H54 (cell line): ENCODE results near the gene USP37.
"Not testable (repeated sequence)": the region's sequence is repeated elsewhere in the genome, so short reads cannot be mapped to it uniquely, and the experiment has no call there.

Experiments
- DNase-seq: peaks from one replicate; pipeline ENCODE4 v3.0.0; 2011; ENCODE audit warnings: low spot score, mixed read lengths; ENCODE audit not compliant: insufficient read length
- FAIRE-seq: peaks from 3 replicates; lab custom pipeline; 2011; peaks lifted over from hg19 to GRCh38; lab: Jason Lieb, UNC
- POLR2A ChIP-seq: IDR thresholded peaks from 2 replicates; pipeline ENCODE4 v1.6.1; 2011; ENCODE audit warnings: low read depth, mild to moderate bottlenecking, low read length

The USP37 gene

DNA sequence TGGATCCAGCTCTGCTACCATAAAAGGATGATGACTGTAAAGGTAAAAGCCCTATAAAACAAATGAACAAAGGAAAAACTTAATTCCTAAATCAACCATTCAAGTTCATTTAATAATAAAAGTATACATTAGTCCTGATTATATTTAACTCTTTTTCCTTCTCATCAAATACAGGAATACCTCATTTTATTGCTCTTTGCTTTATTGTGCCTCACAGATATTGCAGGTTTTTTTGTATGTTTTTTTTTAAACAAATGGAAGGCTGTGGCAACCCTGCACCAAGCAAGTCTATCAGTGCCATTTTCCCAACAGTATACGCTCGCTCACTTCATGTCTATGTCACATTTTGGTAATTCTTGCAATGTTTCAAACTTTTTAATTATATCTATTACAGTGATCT, 38.2 kb downstream of the USP37 start:
- TF ChIP-seq POLR2A: no peak
- no peak for FAIRE-seq
- DNase-seq: no peak

DNA sequence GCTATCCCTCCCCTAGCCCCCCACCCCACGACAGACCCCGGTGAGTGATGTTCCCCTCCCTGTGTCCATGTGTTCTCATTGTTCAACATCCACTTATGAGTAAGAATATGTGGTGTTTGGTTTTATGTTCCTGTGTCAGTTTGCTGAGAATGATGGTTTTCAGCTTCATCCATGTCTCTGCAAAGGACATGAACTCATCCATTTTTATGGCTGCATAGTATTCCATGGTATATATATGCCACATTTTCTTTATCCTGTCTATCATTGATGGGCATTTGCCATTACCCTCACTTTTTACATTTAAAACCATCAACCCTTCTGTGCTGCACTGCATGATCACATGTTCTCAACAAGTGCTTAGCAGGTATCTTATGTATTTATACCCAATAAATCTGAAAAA, 39.7 kb downstream of the USP37 start:
- FAIRE-seq, DNase-seq: not testable (repeated sequence)

DNA sequence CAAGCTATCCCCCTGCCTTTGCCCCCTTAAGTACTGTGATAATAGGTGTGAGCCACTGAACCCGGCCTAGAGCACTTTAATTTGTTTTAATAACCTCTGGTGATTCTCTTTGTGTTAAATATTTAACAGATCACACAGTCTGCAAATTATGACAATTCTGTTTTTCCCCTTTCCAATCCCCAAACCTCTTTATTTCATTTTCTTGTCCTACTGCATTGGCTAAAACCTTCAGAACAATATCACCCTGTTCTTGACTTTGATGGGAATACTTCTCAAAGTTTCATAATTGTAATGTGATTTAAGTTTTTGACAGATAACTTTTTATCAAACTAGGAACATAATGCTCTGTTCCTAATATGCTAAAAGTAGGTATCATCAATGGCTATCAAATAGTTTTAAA, 44.5 kb downstream of the USP37 start:
- no peak for TF ChIP-seq POLR2A
- DNase-seq (no peak), FAIRE-seq (no peak)

DNA sequence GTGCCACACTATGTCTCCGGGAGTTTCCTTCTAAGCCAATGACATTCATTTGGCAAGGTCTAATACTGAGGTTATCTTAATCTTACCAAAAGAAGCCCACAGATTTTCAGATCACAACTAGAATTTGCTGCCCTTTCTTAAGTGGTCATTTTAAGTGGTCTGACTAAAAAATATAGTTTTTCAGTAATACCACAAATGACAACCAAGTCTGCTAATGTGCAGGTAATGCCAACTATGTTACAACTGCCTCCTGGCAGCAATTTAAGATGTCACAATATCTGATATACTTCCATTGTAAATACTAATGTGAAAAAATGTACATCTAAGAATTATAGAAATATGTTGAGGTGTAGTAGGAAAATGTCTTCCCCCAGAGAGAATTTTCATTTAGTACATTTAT, 49.3 kb downstream of the USP37 start:
- DNase-seq (no peak), FAIRE-seq (no peak)
- TF ChIP-seq POLR2A: no peak

DNA sequence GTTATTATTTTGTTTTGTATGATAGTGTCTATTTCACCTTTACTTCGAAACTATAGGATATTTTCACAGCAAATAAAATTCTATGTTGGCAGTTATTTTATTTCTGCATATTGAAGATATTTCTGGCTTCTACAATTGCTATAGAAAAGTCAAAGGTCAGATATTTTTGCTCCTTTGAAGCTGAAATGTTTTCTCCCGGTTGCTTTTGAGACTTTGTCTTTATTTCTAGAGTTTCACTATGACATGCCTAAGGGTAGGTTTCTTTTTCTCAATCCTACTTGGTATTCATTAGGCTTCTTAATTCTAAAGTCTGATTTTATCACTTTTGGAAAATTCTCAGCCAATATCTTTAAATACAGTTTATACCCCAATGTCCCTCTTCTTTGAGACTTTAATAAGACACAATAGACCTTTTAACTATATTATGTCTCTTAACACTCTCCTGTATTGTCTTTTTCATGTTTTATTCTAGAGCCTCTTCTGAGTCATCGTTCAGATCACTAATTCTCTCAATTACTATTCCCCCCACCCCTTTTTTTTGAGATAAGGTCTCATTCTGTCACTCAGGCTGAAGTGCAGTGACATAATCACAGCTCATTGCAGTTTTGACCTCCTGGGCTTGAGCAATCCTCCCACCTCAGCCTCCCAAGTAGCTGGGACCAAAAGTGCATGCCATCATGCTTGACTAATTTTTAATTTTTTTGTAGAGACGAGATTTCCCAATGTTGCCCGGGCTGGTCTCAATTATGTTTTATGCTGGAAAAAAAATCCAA, 50.5 kb downstream of the USP37 start:
- no peak for DNase-seq
- FAIRE-seq: no peak
- TF ChIP-seq POLR2A: no peak

DNA sequence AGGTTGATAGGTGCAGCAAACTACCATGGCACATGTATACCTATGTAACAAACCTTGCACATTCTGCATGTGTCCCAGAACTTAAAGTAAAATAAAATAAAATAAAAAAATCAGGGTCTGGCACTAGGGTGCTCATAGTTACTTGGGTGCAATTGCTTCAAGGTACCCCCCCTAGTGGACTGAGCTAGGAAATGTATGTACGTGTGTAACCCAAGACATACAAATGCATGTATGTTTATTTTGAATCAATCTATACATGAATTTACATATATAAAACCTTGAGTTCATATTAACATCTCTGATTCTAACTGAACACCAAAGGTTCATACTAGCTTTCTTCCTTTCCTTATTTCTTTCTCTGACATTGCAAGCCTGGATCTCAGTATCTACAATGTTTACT, 51.5 kb downstream of the USP37 start:
- FAIRE-seq (no peak), DNase-seq (no peak)
- TF ChIP-seq POLR2A: no peak

DNA sequence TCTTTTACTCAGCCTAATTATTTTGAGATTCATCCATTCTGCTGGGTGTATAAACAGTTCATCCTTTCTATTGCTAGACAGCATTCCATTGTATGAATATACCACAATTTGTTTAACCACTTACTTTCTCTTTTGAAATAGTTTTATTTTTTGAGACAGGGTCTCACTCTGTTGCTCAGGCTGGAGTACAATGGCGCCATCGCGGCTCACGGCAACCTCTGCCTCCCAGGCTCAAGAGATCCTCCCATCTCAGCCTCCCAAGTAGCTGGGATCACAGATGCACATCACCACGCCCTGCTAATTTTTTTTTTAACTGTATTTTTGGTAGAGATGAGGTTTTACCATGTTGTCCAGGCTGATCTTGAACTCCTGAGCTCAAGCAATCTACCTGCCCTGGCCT, 54.5 kb downstream of the USP37 start:
- no peak for FAIRE-seq
- TF ChIP-seq POLR2A: no peak
- DNase-seq: no peak

DNA sequence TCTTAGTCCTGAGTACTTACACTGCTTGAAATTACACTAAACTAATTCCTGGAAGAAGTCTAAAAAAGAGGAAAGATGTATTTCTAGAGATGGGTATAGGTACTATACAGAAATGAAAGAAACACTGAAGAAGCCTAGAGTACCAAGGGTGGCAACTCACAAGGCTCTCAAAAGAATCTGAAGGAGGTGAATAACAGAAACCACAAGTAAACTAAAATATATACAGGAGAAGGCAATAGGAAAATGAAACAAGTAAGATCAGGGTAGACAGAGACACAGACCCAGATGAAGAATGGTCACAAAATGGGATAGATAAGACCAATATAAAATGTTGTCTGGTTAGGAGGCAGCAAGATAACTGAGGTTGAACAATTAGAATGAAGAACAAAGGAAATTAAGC, 59.9 kb downstream of the USP37 start:
- peak; percentile 30 for FAIRE-seq
- DNase-seq: no peak
- no peak for TF ChIP-seq POLR2A

DNA sequence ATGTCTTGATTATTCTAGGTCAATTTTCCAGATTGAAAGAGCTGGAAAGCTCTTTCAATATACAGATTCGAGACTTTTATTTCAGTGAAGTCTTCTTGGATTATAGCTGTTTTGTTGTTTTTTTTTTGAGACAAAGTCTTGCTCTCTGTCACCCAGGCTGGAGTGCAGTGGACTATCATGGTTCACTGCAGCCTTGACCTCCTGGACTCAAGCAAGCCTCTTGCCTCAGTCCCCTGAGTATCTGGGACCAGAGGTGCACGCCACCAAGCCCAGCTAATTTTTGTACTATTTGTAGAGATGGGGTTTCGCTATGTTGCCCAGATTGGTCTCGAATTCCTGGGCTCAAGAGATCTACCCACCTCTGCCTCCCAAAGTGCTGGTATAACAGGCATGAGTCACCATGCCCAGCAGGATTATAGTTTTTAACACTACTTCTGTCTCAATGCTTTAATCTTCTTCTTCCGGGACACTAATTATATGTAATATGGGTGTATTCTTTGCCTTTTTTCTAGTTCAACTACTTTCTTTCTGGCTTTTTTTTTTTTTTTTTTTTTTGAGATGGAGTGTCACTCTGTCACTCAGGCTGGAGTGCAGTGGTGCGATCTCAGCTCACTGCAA, 62.3 kb downstream of the USP37 start:
- no peak for TF ChIP-seq POLR2A
- no peak for FAIRE-seq

DNA sequence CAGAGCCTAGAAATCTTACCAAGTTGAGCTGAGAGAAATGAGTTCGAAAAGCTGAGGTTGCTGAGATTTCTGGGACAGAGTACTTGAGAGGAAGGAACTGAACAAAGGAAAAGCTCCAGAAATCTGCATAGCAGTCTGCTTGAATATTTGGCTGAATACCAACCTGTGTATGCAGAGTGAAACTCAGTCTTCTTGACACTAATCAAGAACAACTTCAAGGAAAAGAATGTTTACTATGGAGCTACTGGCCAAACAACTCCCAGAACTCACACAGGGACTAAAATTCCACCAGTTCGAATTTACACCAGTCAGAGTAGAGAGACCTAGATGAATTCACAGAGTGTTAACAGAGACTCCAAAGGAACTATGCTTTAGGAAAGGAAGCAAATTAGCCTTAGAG, 66.5 kb downstream of the USP37 start:
- TF ChIP-seq POLR2A: no peak
- DNase-seq (no peak), FAIRE-seq (no peak)

More for the DNA sequence above, 62.3 kb downstream of the USP37 start:
- no peak for DNase-seq

DNA sequence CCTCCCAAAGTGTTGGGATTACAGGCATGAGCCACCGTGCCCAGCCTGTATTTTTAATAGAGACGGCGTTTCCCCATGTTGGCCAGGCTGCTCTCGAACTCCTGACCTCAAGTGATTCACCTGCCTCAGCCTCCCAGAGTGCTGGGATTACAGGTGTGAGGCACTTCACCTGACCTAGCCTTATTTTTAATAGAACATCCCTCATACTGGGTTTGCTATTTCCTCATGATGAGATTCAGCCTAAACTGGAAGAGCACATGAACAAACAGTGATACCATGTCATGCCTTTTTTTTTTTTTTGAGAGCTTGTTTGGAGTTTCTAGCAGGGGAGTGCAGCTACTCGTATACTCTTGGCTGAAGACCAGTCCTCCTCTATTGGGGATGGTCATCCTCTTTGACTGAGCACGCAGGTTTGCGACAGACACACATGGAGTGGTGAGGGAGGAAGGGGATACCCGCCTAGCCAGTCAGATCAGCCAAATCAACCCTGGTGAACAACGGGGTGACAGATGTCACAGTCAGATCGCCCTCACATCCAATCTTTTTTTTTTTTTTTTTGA, 67.6 kb downstream of the USP37 start:
- FAIRE-seq (no peak), DNase-seq (no peak)
- no peak for TF ChIP-seq POLR2A

DNA sequence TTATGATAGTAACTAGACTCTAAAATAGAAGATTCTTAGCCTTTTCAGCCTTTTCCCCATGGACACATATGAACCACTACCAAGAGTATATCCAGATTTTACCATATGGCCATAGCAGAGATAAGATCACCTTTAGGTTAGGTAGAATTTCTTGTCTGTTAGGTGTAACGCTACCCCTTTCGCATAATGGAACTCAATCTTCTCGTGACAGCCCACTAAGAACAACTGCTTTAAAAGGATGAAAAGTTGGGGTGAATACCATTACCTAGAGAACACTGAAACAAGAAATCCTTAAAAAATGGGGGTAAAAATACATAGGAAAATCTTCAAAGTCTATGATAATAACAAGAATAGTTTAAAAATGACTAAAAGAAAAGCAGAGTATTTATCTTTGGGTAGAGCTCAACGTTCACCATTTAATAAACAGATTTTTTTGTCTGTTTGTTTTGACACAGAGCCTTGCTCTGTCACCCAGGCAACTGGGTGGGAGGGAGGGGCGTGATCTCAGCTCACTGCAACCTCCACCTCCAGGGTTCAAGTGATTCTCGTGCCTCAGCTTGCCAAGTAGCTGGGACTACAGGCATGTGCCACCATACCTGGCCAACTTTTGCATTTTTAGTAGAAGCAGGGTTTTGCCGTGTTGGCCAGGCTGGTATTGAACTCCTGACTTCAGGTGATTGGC, 82.0 kb downstream of the USP37 start:
- FAIRE-seq (no peak), DNase-seq (no peak)
- no peak for TF ChIP-seq POLR2A

DNA sequence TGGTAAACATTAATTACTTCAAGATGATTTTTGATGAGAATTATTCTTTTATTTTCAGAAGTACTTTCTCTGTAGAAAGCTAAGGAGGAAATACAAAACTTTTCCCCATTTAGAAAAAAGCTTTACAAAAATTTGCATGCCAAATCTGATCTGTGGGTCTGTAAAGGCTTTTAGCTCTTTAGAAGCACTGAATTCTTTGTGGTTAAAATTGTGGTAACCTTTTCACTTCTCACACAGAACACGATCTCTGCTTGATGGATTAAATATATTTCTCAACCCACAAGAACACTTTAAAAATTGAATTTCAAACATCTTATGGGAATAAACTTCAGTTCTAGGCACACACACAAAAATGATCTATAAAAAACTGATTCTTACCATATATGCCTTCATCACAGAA, 85.5 kb downstream of the USP37 start:
- no peak for TF ChIP-seq POLR2A
- DNase-seq: no peak
- FAIRE-seq: no peak

DNA sequence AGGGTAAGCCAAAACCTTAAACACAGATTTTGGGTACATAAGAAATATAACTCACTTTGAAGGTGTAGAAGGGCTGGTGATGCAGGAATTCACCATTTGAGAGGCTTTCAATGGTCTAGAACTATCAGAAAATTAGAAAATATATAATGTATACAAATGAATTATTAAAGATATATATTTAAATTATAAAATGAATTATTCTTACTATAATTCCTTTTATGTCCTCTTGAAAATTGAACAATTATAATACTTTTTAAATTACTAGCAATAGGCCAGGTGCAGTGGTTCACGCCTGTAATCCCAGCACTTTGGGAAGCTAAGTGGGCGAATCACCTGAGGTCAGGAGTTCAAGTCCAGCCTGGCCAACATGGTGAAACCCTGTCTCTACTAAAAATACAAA, 88.6 kb downstream of the USP37 start:
- DNase-seq (no peak), FAIRE-seq (no peak)
- TF ChIP-seq POLR2A: no peak

DNA sequence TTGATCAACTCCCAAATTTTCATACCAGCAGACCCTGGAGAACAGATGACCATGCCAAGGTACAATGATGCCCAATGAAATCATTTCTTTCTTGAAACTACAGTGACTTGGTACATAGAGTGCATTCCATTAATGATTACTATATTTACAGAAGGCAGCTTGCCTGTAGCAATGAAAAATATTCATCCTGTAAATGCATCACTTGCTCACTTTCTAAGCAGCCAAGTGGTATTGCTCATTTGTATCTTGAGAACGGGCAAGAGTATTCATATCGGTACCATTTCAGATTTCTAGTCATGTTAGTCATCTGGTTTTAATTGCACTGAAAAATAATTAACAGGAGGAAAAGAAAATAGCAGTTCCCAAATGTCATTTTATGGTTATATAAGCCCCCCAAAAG, 89.6 kb downstream of the USP37 start:
- DNase-seq (no peak), FAIRE-seq (peak; percentile 67)
- no peak for TF ChIP-seq POLR2A
